ENCODE data around the gene GAS7.

The GAS7 gene

GRCh38 chr17:10173913-10174312, 24.5 kb downstream of the GAS7 start:
- Mint-ChIP-seq H3K27me3 (peaks cover 0 to 6% of the 10 kb centered on the region in 2 donors), H3K4me1 (ENCODE audit: low read depth in 2 of 2) (peaks cover 28 to 29% of the 10 kb centered on the region in 2 donors), H3K9me3 (no peaks in the 10 kb centered on the region), H3K4me3 (no peak overlapping the region), H3K27ac (peak overlapping the region; percentile 32 to 52), H3K36me3 (ENCODE audit: insufficient read depth) (peaks cover 3% of the 10 kb centered on the region)
- ATAC-seq (replicated peaks) (no peak), DNase-seq (no peak)

GRCh38 chr17:10172778-10173177, 25.6 kb downstream of the GAS7 start:
- H3K4me3 Mint-ChIP-seq: no peak overlapping the region
- H3K27me3 Mint-ChIP-seq: peaks cover 0 to 6% of the 10 kb centered on the region in 2 donors
- ATAC-seq (replicated peaks): no peak
- peaks cover 9% of the 10 kb centered on the region for H3K36me3 Mint-ChIP-seq (ENCODE audit: insufficient read depth)
- DNase-seq: no peak
- no peaks in the 10 kb centered on the region for H3K9me3 Mint-ChIP-seq
- H3K4me1 Mint-ChIP-seq (ENCODE audit: low read depth in 2 of 2): peaks cover 27 to 36% of the 10 kb centered on the region in 2 donors
- peak overlapping the region in 1 of 2 donors; percentile 92 for H3K27ac Mint-ChIP-seq

- Mint-ChIP-seq H3K36me3 (ENCODE audit: insufficient read depth) (peaks cover 9% of the 10 kb centered on the region), H3K27ac (peak overlapping the region; percentile 78 to 92), H3K9me3 (no peaks in the 10 kb centered on the region), H3K4me3 (peak overlapping the region; percentile 26 to 41), H3K4me1 (ENCODE audit: low read depth in 2 of 2) (peaks cover 26 to 36% of the 10 kb centered on the region in 2 donors), H3K27me3 (peaks cover 0 to 6% of the 10 kb centered on the region in 2 donors)
- DNase-seq: no peak
- peak; percentile 28 for ATAC-seq (replicated peaks)
Observed at GRCh38 chr17:10172241-10172741, 26.1 kb downstream of the GAS7 start.

GRCh38 chr17:10171581-10171981, 26.8 kb downstream of the GAS7 start:
- Mint-ChIP-seq H3K27ac (peak overlapping the region; percentile 78 to 92), H3K27me3 (peaks cover 0 to 6% of the 10 kb centered on the region in 2 donors), H3K4me3 (peak overlapping the region; percentile 26 to 41), H3K36me3 (ENCODE audit: insufficient read depth) (peaks cover 12% of the 10 kb centered on the region), H3K9me3 (no peaks in the 10 kb centered on the region), H3K4me1 (ENCODE audit: low read depth in 2 of 2) (peaks cover 27 to 32% of the 10 kb centered on the region in 2 donors)
- DNase-seq (peak in 2 of 3 experiments; percentile 4 to 14), ATAC-seq (replicated peaks) (peak; percentile 79)

GRCh38 chr17:10171122-10171571, 27.3 kb downstream of the GAS7 start:
- H3K4me1 Mint-ChIP-seq (ENCODE audit: low read depth in 2 of 2): peaks cover 27 to 32% of the 10 kb centered on the region in 2 donors
- H3K27ac Mint-ChIP-seq: peak overlapping the region; percentile 78 to 92
- H3K9me3 Mint-ChIP-seq: no peaks in the 10 kb centered on the region
- H3K36me3 Mint-ChIP-seq (ENCODE audit: insufficient read depth): peaks cover 14% of the 10 kb centered on the region
- peak overlapping the region in 1 of 2 donors; percentile 37 for H3K4me3 Mint-ChIP-seq
- no peak for DNase-seq
- H3K27me3 Mint-ChIP-seq: peaks cover 0 to 6% of the 10 kb centered on the region in 2 donors
- ATAC-seq (replicated peaks): no peak

- peaks cover 0 to 6% of the 10 kb centered on the region in 2 donors for H3K27me3 Mint-ChIP-seq
- ATAC-seq (replicated peaks): no peak
- H3K27ac Mint-ChIP-seq: peak overlapping the region; percentile 11 to 78
- peaks cover 14% of the 10 kb centered on the region for H3K36me3 Mint-ChIP-seq (ENCODE audit: insufficient read depth)
- no peaks in the 10 kb centered on the region for H3K9me3 Mint-ChIP-seq
- H3K4me3 Mint-ChIP-seq: peak overlapping the region in 1 of 2 donors; percentile 30
- DNase-seq: no peak
- H3K4me1 Mint-ChIP-seq (ENCODE audit: low read depth in 2 of 2): peaks cover 30 to 32% of the 10 kb centered on the region in 2 donors
Observed at GRCh38 chr17:10170233-10170632, 28.2 kb downstream of the GAS7 start.

- Mint-ChIP-seq H3K4me3 (no peak overlapping the region), H3K36me3 (ENCODE audit: insufficient read depth) (peaks cover 14% of the 10 kb centered on the region), H3K9me3 (no peaks in the 10 kb centered on the region), H3K4me1 (ENCODE audit: low read depth in 2 of 2) (peaks cover 30 to 32% of the 10 kb centered on the region in 2 donors), H3K27me3 (peaks cover 0 to 6% of the 10 kb centered on the region in 2 donors), H3K27ac (peak overlapping the region in 1 of 2 donors; percentile 11)
- ATAC-seq (replicated peaks) (no peak), DNase-seq (no peak)
Observed at GRCh38 chr17:10169290-10169689, 29.1 kb downstream of the GAS7 start.

GRCh38 chr17:10166176-10166935, 32.0 kb downstream of the GAS7 start:
- Mint-ChIP-seq H3K27me3 (peaks cover 0 to 6% of the 10 kb centered on the region in 2 donors), H3K27ac (no peak overlapping the region), H3K4me1 (ENCODE audit: low read depth in 2 of 2) (peaks cover 19% of the 10 kb centered on the region in 2 donors), H3K36me3 (ENCODE audit: insufficient read depth) (peaks cover 15% of the 10 kb centered on the region), H3K9me3 (no peaks in the 10 kb centered on the region), H3K4me3 (no peak overlapping the region)
- ATAC-seq (replicated peaks) (no peak), DNase-seq (no peak)

GRCh38 chr17:10162096-10162495, 36.3 kb downstream of the GAS7 start:
- Mint-ChIP-seq H3K4me3 (no peak overlapping the region), H3K27ac (no peak overlapping the region)

GRCh38 chr17:10161386-10161785, 37.0 kb downstream of the GAS7 start:
- H3K27me3 Mint-ChIP-seq: no peaks in the 10 kb centered on the region
- DNase-seq: no peak
- H3K27ac Mint-ChIP-seq: peak overlapping the region in 1 of 2 donors; percentile 31
- H3K36me3 Mint-ChIP-seq (ENCODE audit: insufficient read depth): peaks cover 4% of the 10 kb centered on the region
- H3K4me3 Mint-ChIP-seq: no peak overlapping the region
- no peak for ATAC-seq (replicated peaks)
- H3K9me3 Mint-ChIP-seq: no peaks in the 10 kb centered on the region
- peaks cover 14 to 15% of the 10 kb centered on the region in 2 donors for H3K4me1 Mint-ChIP-seq (ENCODE audit: low read depth in 2 of 2)

More at GRCh38 chr17:10162096-10162495, 36.3 kb downstream of the GAS7 start:
- ATAC-seq (replicated peaks) (no peak), DNase-seq (no peak)
- Mint-ChIP-seq H3K4me1 (ENCODE audit: low read depth in 2 of 2) (peaks cover 7 to 8% of the 10 kb centered on the region in 2 donors), H3K9me3 (no peaks in the 10 kb centered on the region), H3K36me3 (ENCODE audit: insufficient read depth) (peaks cover 8% of the 10 kb centered on the region), H3K27me3 (no peaks in the 10 kb centered on the region)

GRCh38 chr17:10156948-10157607, 41.3 kb downstream of the GAS7 start:
- no peaks in the 10 kb centered on the region for H3K27me3 Mint-ChIP-seq
- peak; percentile 18 to 38 (median 21) for DNase-seq
- no peaks in the 10 kb centered on the region for H3K9me3 Mint-ChIP-seq
- ATAC-seq (replicated peaks): peak; percentile 82
- H3K4me3 Mint-ChIP-seq: peak overlapping the region; percentile 45 to 60
- peaks cover under 1% of the 10 kb centered on the region for H3K36me3 Mint-ChIP-seq (ENCODE audit: insufficient read depth)
- H3K27ac Mint-ChIP-seq: peak overlapping the region; percentile 92
- H3K4me1 Mint-ChIP-seq (ENCODE audit: low read depth in 2 of 2): peaks cover 21 to 24% of the 10 kb centered on the region in 2 donors

- ATAC-seq (replicated peaks) (peak; percentile 7), DNase-seq (peak in 1 of 3 experiments; percentile 7)
- no peaks in the 10 kb centered on the region for H3K9me3 Mint-ChIP-seq
- peaks cover 26 to 29% of the 10 kb centered on the region in 2 donors for H3K4me1 Mint-ChIP-seq (ENCODE audit: low read depth in 2 of 2)
- H3K27me3 Mint-ChIP-seq: no peaks in the 10 kb centered on the region
- peak overlapping the region; percentile 45 to 60 for H3K4me3 Mint-ChIP-seq
- H3K36me3 Mint-ChIP-seq (ENCODE audit: insufficient read depth): no peaks in the 10 kb centered on the region
- peak overlapping the region; percentile 92 for H3K27ac Mint-ChIP-seq
Observed at GRCh38 chr17:10156599-10156947, 41.8 kb downstream of the GAS7 start.

- peaks cover 28 to 30% of the 10 kb centered on the region in 2 donors for H3K4me1 Mint-ChIP-seq (ENCODE audit: low read depth in 2 of 2)
- H3K27ac Mint-ChIP-seq: peak overlapping the region; percentile 92
- ATAC-seq (replicated peaks) (no peak), DNase-seq (no peak)
- H3K9me3 Mint-ChIP-seq: no peaks in the 10 kb centered on the region
- H3K27me3 Mint-ChIP-seq: no peaks in the 10 kb centered on the region
- H3K36me3 Mint-ChIP-seq (ENCODE audit: insufficient read depth): no peaks in the 10 kb centered on the region
- no peak overlapping the region for H3K4me3 Mint-ChIP-seq
Observed at GRCh38 chr17:10156077-10156435, 42.4 kb downstream of the GAS7 start.
